DND-41 (cell line): Measurements from ENCODE around the gene SOX4.

ENCODE experiments used
- CTCF ChIP-seq: IDR thresholded peaks from 2 replicates; pipeline ENCODE4 v1.5.1; 2012; ENCODE audit warnings: borderline replicate concordance, low read length, moderate library complexity, mild to moderate bottlenecking; ENCODE audit not compliant: poor library complexity, severe bottlenecking; ENCODE audit errors: extremely low read depth
- EZH2 ChIP-seq: IDR thresholded peaks from 3 replicates; pipeline ENCODE4 v1.6.1; 2012; ENCODE audit warnings: borderline replicate concordance, low read depth, mild to moderate bottlenecking, moderate library complexity, low read length, inconsistent platforms; ENCODE audit not compliant: severe bottlenecking

- TF ChIP-seq CTCF, result peak; percentile 7
- TF ChIP-seq EZH2, result no peak
Measured at GRCh38 chr6:21596145-21596948, 2.8 kb downstream of the SOX4 start.
